ENCODE data around the gene POLG.

Gene POLG

DNA sequence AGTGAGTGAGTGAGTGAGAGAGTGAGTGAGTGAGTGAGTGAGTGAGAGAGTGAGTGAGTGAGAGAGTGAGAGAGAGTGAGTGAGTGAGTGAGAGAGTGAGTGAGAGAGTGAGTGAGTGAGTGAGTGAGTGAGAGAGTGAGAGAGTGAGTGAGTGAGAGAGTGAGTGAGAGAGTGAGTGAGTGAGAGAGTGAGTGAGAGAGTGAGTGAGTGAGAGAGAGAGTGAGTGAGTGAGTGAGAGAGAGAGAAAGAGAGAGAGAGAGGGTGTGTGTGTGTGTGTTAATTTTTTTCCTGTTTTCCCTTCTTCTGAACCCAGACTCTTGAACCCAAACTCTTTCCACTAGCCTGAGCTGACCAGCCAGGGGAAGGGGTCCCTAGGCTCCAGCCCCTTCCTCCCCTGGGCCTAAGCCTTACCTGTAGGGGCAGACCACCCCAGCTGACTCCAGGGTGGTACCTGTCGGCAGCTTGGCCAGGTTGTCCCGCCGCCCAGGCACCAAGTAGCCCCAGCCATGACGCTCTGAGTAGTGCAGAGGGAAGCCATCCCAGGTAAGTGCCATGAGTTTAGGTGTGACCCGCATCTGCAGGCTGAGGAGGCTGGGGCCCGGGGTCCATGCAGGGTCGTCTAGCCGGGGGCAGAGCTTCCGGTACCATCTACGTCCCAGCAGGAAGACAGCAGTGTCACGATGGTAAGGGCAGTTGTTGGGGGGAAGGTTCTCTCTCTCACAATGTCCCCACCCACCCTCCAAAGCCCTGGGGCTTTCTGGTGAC lies 9.4 kb downstream of the POLG start:
- H3K4me3 ChIP-seq (ENCODE audit: low read depth, low read length) = no peak overlapping the region
- TF ChIP-seq CTCF (IDR thresholded peaks at IDR 0.05; ENCODE audit: low read depth, low read length) = no peak
- no peak for DNase-seq (ENCODE audit: low read depth, low spot score)
- in situ Hi-C loops (cut with HindIII; ENCODE audit: low sequenced_read_pairs) = no loop called here

DNA sequence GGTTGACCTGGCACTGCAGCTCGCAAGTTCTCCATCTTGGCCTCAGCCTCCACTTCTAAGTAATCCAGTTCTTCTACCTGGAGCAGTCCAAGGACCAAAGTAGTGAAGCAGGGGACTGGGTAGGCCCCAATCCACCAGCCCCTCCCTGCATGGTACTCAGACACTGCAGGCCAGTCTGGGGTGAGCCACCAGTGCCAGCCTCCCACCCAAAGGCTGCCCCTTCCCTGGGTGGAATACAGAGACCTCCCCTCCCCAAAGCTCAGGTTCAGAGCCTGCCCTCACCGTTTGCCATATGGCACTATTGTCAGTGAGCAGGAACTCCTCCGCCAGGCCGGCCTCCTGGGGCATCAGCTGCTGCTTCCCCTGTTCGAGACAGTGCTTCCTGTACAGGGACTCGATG lies 10.8 kb downstream of the POLG start:
- H3K4me3 ChIP-seq (ENCODE audit: low read depth, low read length) = no peak overlapping the region
- no peak for TF ChIP-seq CTCF (IDR thresholded peaks at IDR 0.05; ENCODE audit: low read depth, low read length)
- in situ Hi-C loops (cut with HindIII; ENCODE audit: low sequenced_read_pairs) = no loop called here
- DNase-seq (ENCODE audit: low read depth, low spot score) = no peak

- in situ Hi-C loops (cut with HindIII; ENCODE audit: low sequenced_read_pairs) = no loop called here
- DNase-seq (ENCODE audit: low read depth, low spot score) = no peak
- no peak overlapping the region for H3K4me3 ChIP-seq (ENCODE audit: low read depth, low read length)
- TF ChIP-seq CTCF (IDR thresholded peaks at IDR 0.05; ENCODE audit: low read depth, low read length) = no peak
These were observed 11.8 kb downstream of the POLG start for GRCh38 chr15:89322822-89323221.

DNA sequence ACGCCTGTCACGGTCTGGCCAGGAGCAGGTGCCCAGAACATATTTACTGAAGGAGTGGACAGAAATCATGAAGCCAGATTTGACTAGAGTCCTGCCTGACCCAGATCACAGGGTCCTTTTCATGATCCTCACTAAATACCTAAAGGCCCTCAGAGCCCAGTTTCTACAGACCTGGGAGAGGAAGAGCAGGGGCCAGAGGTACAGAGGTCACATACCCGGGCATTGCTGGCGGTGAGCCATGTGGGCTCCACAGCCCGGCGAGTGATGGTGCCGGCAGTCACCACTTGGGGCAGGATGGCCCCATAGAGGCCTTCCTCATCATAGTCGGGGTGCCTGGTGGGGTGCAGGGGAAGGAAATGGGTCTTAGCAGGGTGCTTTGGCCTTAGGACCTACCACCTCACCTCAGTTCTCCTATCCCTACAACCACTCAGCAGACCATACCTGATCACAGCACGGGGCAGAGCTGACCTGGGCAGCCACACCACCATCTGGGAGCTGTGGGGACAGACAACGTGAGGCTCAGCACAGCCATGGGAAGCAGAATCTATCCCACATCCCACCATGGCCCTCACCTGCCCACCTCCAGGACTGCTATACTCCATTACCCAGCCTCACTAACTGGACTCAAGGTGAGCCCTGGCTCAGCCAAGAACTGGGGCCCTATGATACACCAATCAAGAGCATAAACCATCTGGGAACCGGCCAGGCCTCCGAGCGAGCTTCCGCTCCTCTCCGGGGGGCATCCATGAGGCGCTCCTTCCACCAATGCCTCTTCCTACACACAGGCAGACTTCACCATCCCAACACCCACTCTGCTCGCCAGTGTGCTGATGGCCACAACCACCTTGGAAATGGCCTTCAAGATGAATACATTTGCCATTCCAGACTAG lies 12.9 kb downstream of the POLG start:
- no peak for DNase-seq (ENCODE audit: low read depth, low spot score)
- no peak overlapping the region for H3K4me3 ChIP-seq (ENCODE audit: low read depth, low read length)
- in situ Hi-C loops (cut with HindIII; ENCODE audit: low sequenced_read_pairs) = no loop called here
- no peak for TF ChIP-seq CTCF (IDR thresholded peaks at IDR 0.05; ENCODE audit: low read depth, low read length)

DNA sequence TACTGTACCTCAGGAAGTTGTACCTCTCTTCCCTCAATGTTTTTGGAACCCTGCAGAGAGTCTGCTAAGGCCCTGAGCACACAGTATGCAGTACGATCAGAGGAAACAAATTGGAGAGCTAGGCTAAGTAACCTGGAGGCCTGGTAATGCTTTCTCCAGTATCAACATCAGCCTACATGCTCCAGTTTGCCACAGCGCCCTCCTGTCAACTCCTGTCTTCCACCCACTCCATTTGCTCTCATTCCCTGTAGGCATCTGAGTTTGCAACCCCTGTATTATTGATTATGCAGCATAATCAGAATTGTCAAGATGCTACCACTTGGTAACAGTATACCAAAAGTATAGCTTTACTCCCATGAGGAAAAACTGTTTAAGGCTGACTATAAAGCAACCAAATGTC lies 14.4 kb downstream of the POLG start:
- H3K4me3 ChIP-seq (ENCODE audit: low read depth, low read length) = no peak overlapping the region
- in situ Hi-C loops (cut with HindIII; ENCODE audit: low sequenced_read_pairs) = no loop called here
- no peak for DNase-seq (ENCODE audit: low read depth, low spot score)
- TF ChIP-seq CTCF (IDR thresholded peaks at IDR 0.05; ENCODE audit: low read depth, low read length) = no peak

- no peak for DNase-seq (ENCODE audit: low read depth, low spot score)
- no peak for TF ChIP-seq CTCF (IDR thresholded peaks at IDR 0.05; ENCODE audit: low read depth, low read length)
- H3K4me3 ChIP-seq (ENCODE audit: low read depth, low read length) = no peak overlapping the region
- in situ Hi-C loops (cut with HindIII; ENCODE audit: low sequenced_read_pairs) = no loop called here
These were observed 14.9 kb downstream of the POLG start for GRCh38 chr15:89319678-89320077.
